ENCODE data around the gene RRP8. TPM values are rescaled to one million over a fixed set of nuclear protein-coding genes. Genes with fewer than 3 reads are reported as not detected.

The RRP8 gene
- total RNA-seq, 1 experiment from 2014 or later = 17.4 TPM

GRCh38 chr11:6566704-6567370, 36.6 kb downstream of the RRP8 start:
- H3K4me1 Mint-ChIP-seq (ENCODE audit: low read depth, unreplicated experiment) = no peaks in the 10 kb centered on the region
- peaks cover 21% of the 10 kb centered on the region for H3K36me3 Mint-ChIP-seq (ENCODE audit: insufficient read depth, unreplicated experiment)
- H3K9me3 Mint-ChIP-seq (ENCODE audit: low read depth, unreplicated experiment) = no peaks in the 10 kb centered on the region
- no peak overlapping the region for H3K27ac Mint-ChIP-seq (ENCODE audit: unreplicated experiment)
- H3K4me3 Mint-ChIP-seq (ENCODE audit: low read depth, unreplicated experiment) = no peak overlapping the region
- H3K27me3 Mint-ChIP-seq (ENCODE audit: unreplicated experiment) = no peaks in the 10 kb centered on the region
- no peak for DNase-seq
- intact Hi-C loops (cut with micrococcal nuclease; ENCODE audit: unreplicated experiment) = no loop called here
- BruUV-seq (replicated peaks) = no TSS peak
- CTCF ChIA-PET = no interaction called here
- TF ChIP-seq, protein P1, sequence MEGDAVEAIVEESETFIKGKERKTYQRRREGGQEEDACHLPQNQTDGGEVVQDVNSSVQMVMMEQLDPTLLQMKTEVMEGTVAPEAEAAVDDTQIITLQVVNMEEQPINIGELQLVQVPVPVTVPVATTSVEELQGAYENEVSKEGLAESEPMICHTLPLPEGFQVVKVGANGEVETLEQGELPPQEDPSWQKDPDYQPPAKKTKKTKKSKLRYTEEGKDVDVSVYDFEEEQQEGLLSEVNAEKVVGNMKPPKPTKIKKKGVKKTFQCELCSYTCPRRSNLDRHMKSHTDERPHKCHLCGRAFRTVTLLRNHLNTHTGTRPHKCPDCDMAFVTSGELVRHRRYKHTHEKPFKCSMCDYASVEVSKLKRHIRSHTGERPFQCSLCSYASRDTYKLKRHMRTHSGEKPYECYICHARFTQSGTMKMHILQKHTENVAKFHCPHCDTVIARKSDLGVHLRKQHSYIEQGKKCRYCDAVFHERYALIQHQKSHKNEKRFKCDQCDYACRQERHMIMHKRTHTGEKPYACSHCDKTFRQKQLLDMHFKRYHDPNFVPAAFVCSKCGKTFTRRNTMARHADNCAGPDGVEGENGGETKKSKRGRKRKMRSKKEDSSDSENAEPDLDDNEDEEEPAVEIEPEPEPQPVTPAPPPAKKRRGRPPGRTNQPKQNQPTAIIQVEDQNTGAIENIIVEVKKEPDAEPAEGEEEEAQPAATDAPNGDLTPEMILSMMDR (IDR thresholded peaks at IDR 0.05; ENCODE audit: unreplicated experiment) = no peak

DNA sequence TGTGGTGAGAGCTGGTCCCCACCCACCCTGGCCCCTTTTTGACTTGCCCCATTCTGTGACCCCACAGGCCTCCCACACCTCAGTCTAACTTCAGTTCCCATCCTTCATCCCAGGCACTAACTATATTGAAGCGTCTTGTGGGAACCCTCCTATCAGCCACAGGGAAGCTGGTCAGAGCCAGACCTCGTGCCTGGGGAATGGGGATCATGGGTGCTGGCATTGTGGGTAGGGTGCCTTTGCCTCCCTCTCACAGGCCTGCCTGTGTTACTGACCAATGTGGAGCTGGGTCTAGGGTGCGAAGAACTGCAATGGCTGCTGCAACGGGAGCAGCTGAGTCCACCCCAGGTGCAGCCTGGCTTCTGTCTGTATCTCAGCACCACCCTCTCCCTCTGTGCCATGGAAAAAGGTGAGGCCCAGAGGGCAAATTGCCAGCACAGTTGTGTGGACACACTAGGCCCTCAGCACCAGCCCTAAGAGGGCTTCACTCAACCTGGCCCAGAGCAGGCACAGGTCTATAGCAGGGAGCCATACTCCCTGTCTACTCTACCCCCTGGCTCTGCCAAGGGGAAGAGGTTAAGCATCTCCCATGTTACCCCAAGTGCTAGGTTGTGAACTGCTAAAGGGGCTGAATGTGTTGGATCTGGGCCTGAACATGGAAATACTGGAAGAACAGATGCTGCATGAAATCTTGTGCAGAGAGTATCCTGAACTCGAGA, 37.3 kb downstream of the RRP8 start:
- H3K27me3 Mint-ChIP-seq (ENCODE audit: unreplicated experiment) = no peaks in the 10 kb centered on the region
- TF ChIP-seq, protein P1 (IDR thresholded peaks at IDR 0.05; ENCODE audit: unreplicated experiment) = no peak
- no peak overlapping the region for H3K27ac Mint-ChIP-seq (ENCODE audit: unreplicated experiment)
- no TSS peak for BruUV-seq (replicated peaks)
- intact Hi-C loops (cut with micrococcal nuclease; ENCODE audit: unreplicated experiment) = no loop called here
- no peaks in the 10 kb centered on the region for H3K9me3 Mint-ChIP-seq (ENCODE audit: low read depth, unreplicated experiment)
- H3K4me1 Mint-ChIP-seq (ENCODE audit: low read depth, unreplicated experiment) = no peaks in the 10 kb centered on the region
- H3K4me3 Mint-ChIP-seq (ENCODE audit: low read depth, unreplicated experiment) = no peak overlapping the region
- DNase-seq = no peak
- H3K36me3 Mint-ChIP-seq (ENCODE audit: insufficient read depth, unreplicated experiment) = peaks cover 15% of the 10 kb centered on the region
- CTCF ChIA-PET = no interaction called here

- CTCF ChIA-PET = no interaction called here
- Mint-ChIP-seq H3K27me3 (ENCODE audit: unreplicated experiment) (no peaks in the 10 kb centered on the region), H3K36me3 (ENCODE audit: insufficient read depth, unreplicated experiment) (peaks cover 15% of the 10 kb centered on the region), H3K4me3 (ENCODE audit: low read depth, unreplicated experiment) (no peak overlapping the region), H3K27ac (ENCODE audit: unreplicated experiment) (no peak overlapping the region), H3K9me3 (ENCODE audit: low read depth, unreplicated experiment) (no peaks in the 10 kb centered on the region), H3K4me1 (ENCODE audit: low read depth, unreplicated experiment) (no peaks in the 10 kb centered on the region)
- BruUV-seq (replicated peaks) = no TSS peak
- intact Hi-C loops (cut with micrococcal nuclease; ENCODE audit: unreplicated experiment) = no loop called here
- DNase-seq = no peak
- TF ChIP-seq, protein P1 (IDR thresholded peaks at IDR 0.05; ENCODE audit: unreplicated experiment) = no peak
Observed at GRCh38 chr11:6565325-6565724, 38.1 kb downstream of the RRP8 start.

DNA sequence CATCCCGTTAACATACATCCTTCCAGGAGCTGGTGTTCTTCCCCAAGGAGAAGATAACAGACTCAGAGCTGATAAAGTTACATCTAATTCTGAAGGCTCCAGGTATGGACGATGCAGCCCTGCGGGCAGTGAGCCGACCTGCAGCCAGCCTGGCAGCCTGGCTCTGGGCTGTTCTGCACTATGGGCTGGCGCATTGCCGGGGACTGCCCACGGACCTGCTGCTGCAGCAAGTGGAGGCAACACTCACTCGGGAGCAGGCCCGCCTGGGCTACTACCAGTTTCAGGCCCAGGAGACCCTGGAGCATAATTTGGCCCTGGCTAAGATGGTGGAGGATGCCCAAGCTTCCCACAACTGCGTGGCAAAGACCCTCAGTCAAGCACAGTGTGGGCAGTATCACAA, 39.7 kb downstream of the RRP8 start:
- CTCF ChIA-PET = interaction anchor here (0.6 kb wide), 1 partner anchor 187 kb away, joined by 4 read pairs; no protein-coding TSS in a partner anchor
- intact Hi-C loops (cut with micrococcal nuclease; ENCODE audit: unreplicated experiment) = no loop called here
- no TSS peak for BruUV-seq (replicated peaks)

More for the DNA sequence above, 39.7 kb downstream of the RRP8 start:
- Mint-ChIP-seq H3K36me3 (ENCODE audit: insufficient read depth, unreplicated experiment) (peaks cover 13% of the 10 kb centered on the region), H3K9me3 (ENCODE audit: low read depth, unreplicated experiment) (no peaks in the 10 kb centered on the region), H3K27me3 (ENCODE audit: unreplicated experiment) (no peaks in the 10 kb centered on the region), H3K27ac (ENCODE audit: unreplicated experiment) (no peak overlapping the region), H3K4me1 (ENCODE audit: low read depth, unreplicated experiment) (no peaks in the 10 kb centered on the region), H3K4me3 (ENCODE audit: low read depth, unreplicated experiment) (no peak overlapping the region)
- DNase-seq = no peak
- TF ChIP-seq, protein P1 (IDR thresholded peaks at IDR 0.05; ENCODE audit: unreplicated experiment) = no peak

Measured in Calu3 (cell line).